SH-SY5Y (cell line): ENCODE measurements around the gene RHOF.

Source experiments
- GATA2 ChIP-seq: IDR thresholded peaks from 2 replicates; pipeline ENCODE4 v1.6.1; 2011; ENCODE audit warnings: mild to moderate bottlenecking, low read depth, low read length
- GATA3 ChIP-seq: IDR thresholded peaks from 2 replicates; pipeline ENCODE4 v1.6.1; 2011; ENCODE audit warnings: low read depth, mild to moderate bottlenecking, low read length, moderate library complexity

Gene RHOF

DNA sequence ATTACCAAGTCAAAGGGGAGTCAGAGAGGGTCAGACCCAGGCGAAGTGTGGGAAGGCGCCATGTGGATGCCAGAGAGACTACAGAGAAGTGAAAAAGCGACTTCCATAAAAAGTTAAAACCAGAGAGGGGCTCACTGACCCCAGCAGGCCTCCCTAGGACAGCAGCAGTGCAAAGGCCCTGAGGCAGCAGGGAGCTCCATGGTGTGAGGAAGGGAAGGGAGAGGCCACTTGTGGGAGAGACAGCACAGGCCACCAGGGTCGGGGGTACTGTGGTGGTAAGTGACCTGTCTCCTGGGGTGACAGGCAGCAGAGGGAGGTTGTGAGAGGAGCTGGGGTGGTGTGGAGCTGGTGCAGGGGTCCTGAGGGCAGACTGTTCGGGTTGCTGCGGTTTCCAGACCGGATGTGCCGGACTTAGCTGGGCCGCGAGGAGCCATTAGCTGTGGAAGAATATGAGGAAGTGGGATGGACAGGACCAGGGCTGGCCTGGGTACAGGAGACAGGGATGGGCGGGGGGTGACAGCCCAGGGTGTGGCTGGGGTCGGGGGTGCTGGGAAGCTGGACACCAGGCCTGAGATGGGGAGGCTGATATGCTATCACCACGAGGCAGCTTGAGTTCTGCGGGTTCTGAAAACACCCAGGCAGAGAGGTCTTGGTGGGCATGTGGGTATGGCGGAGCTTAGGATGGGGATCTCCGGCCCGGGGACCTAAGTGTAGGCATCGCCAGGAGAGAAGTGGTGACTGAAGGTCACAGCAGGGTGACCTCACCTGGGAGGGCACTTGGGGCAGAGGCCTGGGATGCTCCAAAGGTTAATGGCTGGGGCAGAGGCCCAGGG is 33.0 kb upstream of the RHOF start:
- no peak for TF ChIP-seq GATA3
- TF ChIP-seq GATA2: no peak

DNA sequence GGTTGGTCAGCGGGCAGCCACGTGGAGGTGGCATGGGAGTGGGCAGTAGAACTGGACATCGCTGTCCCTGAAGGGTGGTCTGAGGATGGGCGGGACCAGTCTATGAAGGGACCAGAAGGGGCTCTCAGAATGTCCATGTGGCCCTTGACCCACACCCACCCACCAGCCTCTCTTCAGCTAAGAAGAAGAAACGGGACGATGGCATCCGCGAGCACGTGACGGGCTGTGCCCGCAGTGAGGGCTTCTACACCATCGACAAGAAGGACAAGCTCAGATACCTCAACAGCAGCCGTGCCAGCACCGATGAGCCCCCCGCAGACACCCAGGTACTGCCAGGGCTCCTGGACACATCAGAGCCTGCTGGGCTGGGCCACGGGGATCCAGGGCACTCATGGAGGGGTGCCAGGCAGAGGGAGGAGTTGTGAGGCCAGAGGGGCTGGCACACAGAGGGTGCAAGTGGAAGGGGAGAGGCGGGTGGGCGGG is 31.6 kb upstream of the RHOF start:
- TF ChIP-seq GATA3 (no peak), GATA2 (no peak)

DNA sequence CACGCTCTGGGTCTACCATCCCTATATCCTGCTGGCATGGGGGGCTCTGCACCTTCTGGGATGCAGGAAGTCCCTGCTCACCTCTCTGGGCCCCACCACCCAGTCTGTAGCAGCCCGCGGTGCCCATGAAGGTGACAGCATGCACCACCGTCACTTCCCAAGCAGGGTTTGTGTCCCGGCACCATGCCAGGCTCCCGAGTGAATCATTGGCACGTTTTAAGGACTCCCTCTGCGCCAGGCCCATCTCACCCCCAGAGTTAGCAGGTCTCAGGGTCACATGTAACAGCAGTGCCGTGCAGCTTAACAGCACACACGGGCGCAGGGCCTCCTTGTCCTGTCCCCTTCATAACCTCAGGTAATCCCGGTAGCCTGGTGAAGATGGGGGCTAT is 30.2 kb upstream of the RHOF start:
- TF ChIP-seq GATA3 (no peak), GATA2 (no peak)

DNA sequence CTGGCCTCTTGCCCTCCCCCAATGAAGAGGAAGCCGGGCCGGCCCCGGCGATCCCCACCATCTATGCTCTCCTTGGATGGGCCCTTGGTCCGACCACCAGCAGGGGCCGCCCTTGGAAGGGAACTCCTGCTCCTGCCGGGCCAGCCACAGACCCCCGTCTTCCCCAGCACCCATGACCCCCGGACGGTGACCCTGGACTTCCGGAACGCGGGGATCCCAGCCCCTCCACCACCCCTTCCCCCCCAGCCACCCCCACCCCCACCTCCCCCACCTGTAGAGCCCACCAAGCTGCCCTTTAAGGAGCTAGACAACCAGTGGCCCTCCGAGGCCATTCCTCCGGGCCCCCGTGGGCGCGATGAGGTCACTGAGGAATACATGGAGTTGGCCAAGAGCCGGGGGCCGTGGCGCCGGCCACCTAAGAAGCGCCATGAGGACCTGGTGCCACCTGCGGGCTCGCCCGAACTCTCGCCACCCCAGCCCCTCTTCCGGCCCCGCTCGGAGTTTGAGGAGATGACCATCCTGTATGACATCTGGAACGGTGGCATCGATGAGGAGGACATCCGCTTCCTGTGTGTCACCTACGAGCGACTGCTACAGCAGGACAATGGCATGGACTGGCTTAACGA is 29.7 kb upstream of the RHOF start:
- TF ChIP-seq GATA2: no peak

DNA sequence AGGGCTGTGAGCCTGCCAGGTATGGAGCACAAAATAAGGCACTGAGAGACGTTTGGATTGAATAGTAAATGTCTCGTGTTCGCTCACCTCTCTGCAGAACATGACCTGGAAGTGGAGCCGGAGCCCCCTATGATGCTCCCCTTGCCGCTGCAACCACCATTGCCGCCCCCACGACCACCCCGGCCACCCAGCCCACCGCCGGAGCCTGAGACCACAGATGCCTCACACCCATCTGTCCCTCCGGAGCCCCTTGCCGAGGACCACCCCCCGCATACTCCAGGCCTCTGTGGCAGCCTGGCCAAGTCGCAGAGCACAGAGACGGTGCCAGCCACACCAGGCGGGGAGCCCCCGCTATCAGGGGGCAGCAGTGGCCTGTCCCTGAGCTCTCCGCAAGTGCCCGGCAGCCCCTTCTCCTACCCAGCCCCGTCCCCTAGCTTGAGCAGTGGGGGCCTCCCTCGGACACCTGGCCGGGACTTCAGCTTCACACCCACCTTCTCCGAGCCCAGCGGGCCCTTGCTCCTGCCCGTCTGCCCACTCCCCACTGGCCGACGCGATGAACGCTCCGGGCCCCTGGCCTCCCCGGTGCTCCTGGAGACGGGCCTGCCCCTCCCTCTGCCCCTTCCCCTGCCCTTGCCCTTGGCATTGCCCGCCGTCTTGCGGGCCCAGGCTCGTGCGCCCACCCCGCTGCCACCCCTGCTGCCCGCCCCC is 29.1 kb upstream of the RHOF start:
- no peak for TF ChIP-seq GATA3
- no peak for TF ChIP-seq GATA2

DNA sequence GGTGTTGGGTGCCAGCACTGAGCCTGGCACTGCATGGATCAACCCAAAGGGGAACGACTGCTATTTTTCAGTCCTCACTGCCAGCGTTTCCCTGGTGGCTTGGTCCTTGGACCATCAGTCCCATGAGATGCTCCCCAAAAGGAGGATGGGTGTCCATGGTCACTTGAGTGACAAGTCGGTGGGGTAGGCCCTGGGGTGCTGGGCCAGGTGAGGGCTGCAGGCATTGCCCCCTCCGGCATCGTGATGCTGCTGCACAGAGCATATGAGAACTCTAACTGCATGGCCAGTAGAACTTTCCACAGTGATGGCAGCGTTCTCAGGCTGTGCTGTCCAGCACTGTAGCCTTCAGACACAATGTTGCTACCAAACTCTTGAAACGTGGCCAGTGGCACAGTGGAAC is 26.6 kb upstream of the RHOF start:
- no peak for TF ChIP-seq GATA3
- TF ChIP-seq GATA2: no peak

DNA sequence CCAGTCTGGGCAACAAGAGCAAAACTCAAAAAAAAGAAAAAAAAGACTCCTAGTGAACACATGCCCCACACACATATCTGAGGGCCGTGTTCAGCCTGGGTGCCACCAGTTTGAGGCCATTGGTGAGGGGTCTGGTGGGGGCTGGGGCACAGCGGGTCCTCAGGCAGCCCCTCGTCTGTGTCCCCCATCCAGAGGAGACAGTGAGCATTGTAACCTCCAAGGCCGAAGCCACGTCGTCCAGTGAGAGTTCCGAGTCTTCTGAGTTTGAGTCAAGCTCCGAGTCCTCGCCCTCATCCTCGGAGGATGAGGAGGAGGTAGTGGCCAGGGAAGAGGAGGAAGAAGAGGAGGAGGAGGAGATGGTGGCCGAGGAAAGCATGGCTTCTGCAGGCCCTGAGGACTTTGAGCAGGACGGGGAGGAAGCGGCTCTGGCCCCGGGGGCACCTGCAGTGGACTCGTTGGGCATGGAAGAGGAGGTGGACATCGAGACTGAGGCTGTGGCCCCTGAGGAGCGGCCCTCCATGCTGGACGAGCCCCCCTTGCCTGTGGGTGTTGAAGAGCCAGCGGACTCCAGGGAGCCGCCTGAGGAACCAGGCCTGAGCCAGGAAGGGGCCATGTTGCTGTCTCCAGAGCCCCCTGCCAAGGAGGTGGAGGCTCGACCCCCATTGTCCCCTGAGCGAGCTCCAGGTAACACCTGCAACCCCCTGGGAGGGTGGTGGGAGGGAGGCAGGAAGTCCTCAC is 25.9 kb upstream of the RHOF start:
- TF ChIP-seq GATA3 (no peak), GATA2 (no peak)

DNA sequence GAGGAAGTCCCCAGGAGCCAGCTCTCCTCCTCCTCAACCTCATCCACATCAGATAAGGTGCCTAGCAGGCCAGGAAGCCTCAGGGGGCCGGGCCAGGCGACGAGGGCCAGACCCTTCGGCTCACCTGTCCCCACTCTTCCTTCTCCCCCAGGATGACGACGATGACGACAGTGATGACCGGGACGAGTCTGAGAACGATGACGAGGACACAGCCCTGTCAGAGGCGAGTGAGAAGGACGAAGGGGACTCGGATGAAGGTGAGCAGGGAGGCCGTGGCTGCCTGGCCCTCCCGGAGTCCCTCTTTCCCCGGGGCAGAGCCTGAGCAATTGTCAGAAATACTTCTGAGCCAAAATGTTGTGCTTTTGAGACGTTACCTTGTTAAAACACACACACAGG is 24.2 kb upstream of the RHOF start:
- TF ChIP-seq GATA2: no peak
- TF ChIP-seq GATA3: no peak

DNA sequence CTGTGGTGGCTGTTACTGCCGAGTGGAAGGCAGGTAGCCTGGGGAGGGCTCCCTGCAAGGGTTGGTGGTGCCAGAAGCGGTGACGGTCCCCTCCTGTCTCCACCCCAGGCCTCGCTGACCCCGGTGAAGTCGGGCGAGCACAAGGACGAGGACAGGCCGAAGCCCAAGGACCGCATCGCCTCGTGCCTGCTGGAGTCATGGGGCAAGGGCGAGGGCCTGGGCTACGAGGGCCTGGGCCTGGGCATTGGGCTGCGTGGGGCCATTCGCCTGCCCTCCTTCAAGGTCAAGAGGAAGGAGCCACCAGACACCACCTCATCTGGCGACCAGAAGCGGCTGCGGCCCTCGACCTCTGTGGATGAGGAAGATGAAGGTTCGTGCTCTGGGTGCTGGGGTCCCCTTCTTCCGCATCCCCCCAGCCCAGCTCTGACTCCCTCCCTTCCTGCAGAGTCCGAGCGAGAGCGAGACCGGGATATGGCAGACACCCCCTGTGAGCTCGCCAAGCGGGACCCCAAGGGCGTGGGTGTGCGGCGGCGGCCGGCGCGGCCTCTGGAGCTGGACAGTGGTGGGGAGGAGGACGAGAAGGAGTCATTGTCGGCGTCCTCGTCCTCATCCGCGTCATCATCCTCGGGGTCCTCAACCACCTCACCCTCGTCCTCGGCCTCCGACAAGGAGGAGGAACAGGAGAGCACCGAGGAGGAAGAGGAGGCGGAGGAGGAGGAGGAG is 23.6 kb upstream of the RHOF start:
- TF ChIP-seq GATA3 (no peak), GATA2 (no peak)

DNA sequence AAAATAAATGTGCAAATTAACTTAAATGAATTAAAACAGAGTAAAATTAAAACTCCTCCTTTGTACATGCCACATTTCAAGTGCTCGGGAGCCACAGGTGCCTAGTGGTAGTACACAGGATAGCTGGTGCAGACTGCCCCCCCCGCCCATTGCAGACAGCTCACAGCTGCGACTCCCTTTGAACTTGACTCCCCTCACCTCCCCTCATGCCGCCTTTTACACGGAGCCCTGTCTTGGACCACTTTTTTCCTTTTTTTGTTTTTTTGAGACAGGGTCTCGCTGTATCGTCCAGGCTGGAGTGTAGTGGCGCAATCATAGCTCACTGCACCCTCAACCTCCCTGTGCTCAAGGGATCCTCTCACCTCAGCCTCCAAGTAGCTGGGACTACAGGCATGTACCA is 21.8 kb upstream of the RHOF start:
- TF ChIP-seq GATA2 (no peak), GATA3 (no peak)

DNA sequence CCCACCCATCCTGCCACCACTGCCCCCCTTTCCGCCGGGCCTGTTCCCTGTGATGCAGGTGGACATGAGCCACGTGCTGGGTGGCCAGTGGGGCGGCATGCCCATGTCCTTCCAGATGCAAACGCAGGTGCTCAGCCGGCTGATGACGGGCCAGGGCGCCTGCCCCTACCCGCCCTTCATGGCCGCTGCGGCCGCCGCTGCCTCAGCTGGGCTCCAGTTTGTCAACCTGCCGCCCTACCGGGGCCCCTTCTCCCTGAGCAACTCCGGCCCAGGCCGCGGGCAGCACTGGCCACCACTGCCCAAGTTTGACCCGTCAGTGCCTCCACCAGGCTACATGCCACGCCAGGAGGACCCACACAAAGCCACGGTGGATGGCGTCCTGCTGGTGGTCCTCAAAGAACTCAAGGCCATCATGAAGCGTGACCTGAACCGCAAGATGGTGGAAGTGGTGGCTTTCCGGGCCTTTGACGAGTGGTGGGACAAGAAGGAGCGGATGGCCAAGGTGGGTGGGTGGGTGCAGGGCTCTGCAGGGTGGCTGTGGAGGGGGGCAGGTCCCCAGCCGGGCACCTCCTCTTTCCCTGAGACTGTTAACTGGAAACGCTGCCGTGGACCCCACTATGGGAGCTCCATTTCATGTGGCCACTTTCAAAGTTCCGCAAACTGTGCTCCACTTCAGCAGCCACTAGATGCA is 21.1 kb upstream of the RHOF start:
- TF ChIP-seq GATA3: no peak
- TF ChIP-seq GATA2: no peak

DNA sequence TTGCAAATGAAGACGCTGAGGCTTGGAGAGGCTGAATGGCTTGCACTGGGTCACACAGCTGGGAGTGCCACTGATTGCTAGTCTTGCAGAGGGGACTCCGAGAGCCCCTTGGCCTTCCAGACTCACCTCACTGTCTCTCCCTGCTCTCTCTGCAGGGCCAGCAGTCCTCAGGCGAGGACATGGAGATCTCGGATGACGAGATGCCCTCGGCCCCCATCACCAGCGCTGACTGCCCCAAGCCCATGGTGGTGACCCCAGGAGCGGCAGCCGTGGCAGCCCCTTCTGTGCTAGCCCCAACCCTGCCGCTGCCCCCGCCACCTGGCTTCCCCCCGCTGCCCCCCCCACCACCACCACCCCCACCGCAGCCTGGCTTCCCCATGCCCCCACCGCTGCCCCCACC is 20.5 kb upstream of the RHOF start:
- TF ChIP-seq GATA3 (no peak), GATA2 (no peak)
